Measurements from ENCODE around the gene PLOD3. TPM values are rescaled to one million over a fixed set of nuclear protein-coding genes. Genes with fewer than 3 reads are reported as not detected.

PLOD3 gene
- total RNA-seq, 2 experiments from 2014 or later: 18.8 to 19.7 TPM

GRCh38 chr7:101237206-101238067 lies 20.1 kb upstream of the PLOD3 start, which contains the start of gene CLDN15:
Gene CLDN15, minus strand, starts transcription at chr7:101237802. Its CDS starts 221 bp downstream, at chr7:101237581.
- Mint-ChIP-seq H3K4me3 (no peak within 1 kb of the TSS), H3K27ac (no peak within 1 kb of the TSS), H3K4me1 (ENCODE audit: low read depth) (peaks cover 3% of the 10 kb centered on the region), H3K9me3 (no peaks in the 10 kb centered on the region), H3K36me3 (ENCODE audit: low read depth) (peaks cover 8% of the 10 kb centered on the region), H3K27me3 (ENCODE audit: low read depth) (no peaks in the 10 kb centered on the region)
- CTCF ChIA-PET: no interaction called here
- DNase-seq: no peak
- intact Hi-C loops (cut with micrococcal nuclease): no loop called here

GRCh38 chr7:101236292-101236835 lies 19.0 kb upstream of the PLOD3 start:
- DNase-seq: no peak
- no peaks in the 10 kb centered on the region for H3K9me3 Mint-ChIP-seq
- intact Hi-C loops (cut with micrococcal nuclease): no loop called here
- no peak overlapping the region for H3K27ac Mint-ChIP-seq
- H3K36me3 Mint-ChIP-seq (ENCODE audit: low read depth): peaks cover 11% of the 10 kb centered on the region
- no peaks in the 10 kb centered on the region for H3K27me3 Mint-ChIP-seq (ENCODE audit: low read depth)
- H3K4me3 Mint-ChIP-seq: no peak overlapping the region
- CTCF ChIA-PET: no interaction called here
- no peaks in the 10 kb centered on the region for H3K4me1 Mint-ChIP-seq (ENCODE audit: low read depth)

- intact Hi-C loops (cut with micrococcal nuclease): no loop called here
- no peak overlapping the region for H3K4me3 Mint-ChIP-seq
- no peak overlapping the region for H3K27ac Mint-ChIP-seq
- CTCF ChIA-PET: interaction anchor here (1.0 to 2.2 kb wide), 3 partner anchors 8 to 55 kb away, joined by 5 to 9 read pairs (median 5); no protein-coding TSS in a partner anchor
- H3K4me1 Mint-ChIP-seq (ENCODE audit: low read depth): no peaks in the 10 kb centered on the region
- H3K36me3 Mint-ChIP-seq (ENCODE audit: low read depth): peaks cover 13% of the 10 kb centered on the region
- H3K9me3 Mint-ChIP-seq: no peaks in the 10 kb centered on the region
- no peak for DNase-seq
- no peaks in the 10 kb centered on the region for H3K27me3 Mint-ChIP-seq (ENCODE audit: low read depth)
Measured at GRCh38 chr7:101235522-101235921, 18.1 kb upstream of the PLOD3 start.

- no peak overlapping the region for H3K4me3 Mint-ChIP-seq
- no peak for DNase-seq
- H3K36me3 Mint-ChIP-seq (ENCODE audit: low read depth): peaks cover 12% of the 10 kb centered on the region
- intact Hi-C loops (cut with micrococcal nuclease): no loop called here
- H3K27ac Mint-ChIP-seq: no peak overlapping the region
- no peaks in the 10 kb centered on the region for H3K27me3 Mint-ChIP-seq (ENCODE audit: low read depth)
- H3K9me3 Mint-ChIP-seq: no peaks in the 10 kb centered on the region
- no peaks in the 10 kb centered on the region for H3K4me1 Mint-ChIP-seq (ENCODE audit: low read depth)
- CTCF ChIA-PET: interaction anchor here (0.6 to 2.2 kb wide), 5 partner anchors 9 to 1205 kb away, joined by 3 to 9 read pairs (median 5); no protein-coding TSS in a partner anchor
Measured at GRCh38 chr7:101235050-101235449, 17.7 kb upstream of the PLOD3 start.

- Mint-ChIP-seq H3K4me3 (no peak overlapping the region), H3K27me3 (ENCODE audit: low read depth) (no peaks in the 10 kb centered on the region), H3K27ac (no peak overlapping the region), H3K4me1 (ENCODE audit: low read depth) (no peaks in the 10 kb centered on the region), H3K9me3 (no peaks in the 10 kb centered on the region), H3K36me3 (ENCODE audit: low read depth) (peaks cover 11% of the 10 kb centered on the region)
- CTCF ChIA-PET: interaction anchor here (0.6 to 2.2 kb wide), 5 partner anchors 9 to 1204 kb away, joined by 3 to 9 read pairs (median 5); no protein-coding TSS in a partner anchor
- DNase-seq: no peak
- intact Hi-C loops (cut with micrococcal nuclease): no loop called here
Measured at GRCh38 chr7:101234636-101235035, 17.3 kb upstream of the PLOD3 start.

GRCh38 chr7:101233907-101234547 lies 16.6 kb upstream of the PLOD3 start:
- CTCF ChIA-PET: interaction anchor here (0.6 to 2.2 kb wide), 3 partner anchors 10 to 1204 kb away, joined by 3 to 9 read pairs (median 3); no protein-coding TSS in a partner anchor

GRCh38 chr7:101232141-101232850 lies 14.9 kb upstream of the PLOD3 start:
- CTCF ChIA-PET: no interaction called here
- H3K4me1 Mint-ChIP-seq (ENCODE audit: low read depth): no peaks in the 10 kb centered on the region
- no peaks in the 10 kb centered on the region for H3K9me3 Mint-ChIP-seq
- DNase-seq: no peak
- H3K27me3 Mint-ChIP-seq (ENCODE audit: low read depth): no peaks in the 10 kb centered on the region
- H3K36me3 Mint-ChIP-seq (ENCODE audit: low read depth): peaks cover 6% of the 10 kb centered on the region
- H3K4me3 Mint-ChIP-seq: no peak overlapping the region
- intact Hi-C loops (cut with micrococcal nuclease): no loop called here
- no peak overlapping the region for H3K27ac Mint-ChIP-seq

More at GRCh38 chr7:101233907-101234547, 16.6 kb upstream of the PLOD3 start:
- Mint-ChIP-seq H3K4me3 (no peak overlapping the region), H3K36me3 (ENCODE audit: low read depth) (peaks cover 11% of the 10 kb centered on the region), H3K27ac (no peak overlapping the region), H3K4me1 (ENCODE audit: low read depth) (no peaks in the 10 kb centered on the region), H3K27me3 (ENCODE audit: low read depth) (no peaks in the 10 kb centered on the region), H3K9me3 (no peaks in the 10 kb centered on the region)
- intact Hi-C loops (cut with micrococcal nuclease): no loop called here
- DNase-seq: no peak

GRCh38 chr7:101231644-101232043 lies 14.3 kb upstream of the PLOD3 start:
- H3K27me3 Mint-ChIP-seq (ENCODE audit: low read depth): no peaks in the 10 kb centered on the region
- DNase-seq: no peak
- H3K36me3 Mint-ChIP-seq (ENCODE audit: low read depth): peaks cover 8% of the 10 kb centered on the region
- no peak overlapping the region for H3K27ac Mint-ChIP-seq
- no peaks in the 10 kb centered on the region for H3K4me1 Mint-ChIP-seq (ENCODE audit: low read depth)
- CTCF ChIA-PET: no interaction called here
- no peaks in the 10 kb centered on the region for H3K9me3 Mint-ChIP-seq
- intact Hi-C loops (cut with micrococcal nuclease): no loop called here
- H3K4me3 Mint-ChIP-seq: no peak overlapping the region

GRCh38 chr7:101226721-101227120 lies 9.3 kb upstream of the PLOD3 start:
- Mint-ChIP-seq H3K4me1 (ENCODE audit: low read depth) (peaks cover under 1% of the 10 kb centered on the region), H3K9me3 (no peaks in the 10 kb centered on the region), H3K4me3 (no peak overlapping the region), H3K36me3 (ENCODE audit: low read depth) (peaks cover 17% of the 10 kb centered on the region), H3K27ac (no peak overlapping the region), H3K27me3 (ENCODE audit: low read depth) (no peaks in the 10 kb centered on the region)
- CTCF ChIA-PET: interaction anchor here (0.8 to 1.1 kb wide), 2 partner anchors 34 to 83 kb away, joined by 3 to 5 read pairs; no protein-coding TSS in a partner anchor
- intact Hi-C loops (cut with micrococcal nuclease): no loop called here
- no peak for DNase-seq

GRCh38 chr7:101225650-101226049 lies 8.3 kb upstream of the PLOD3 start:
- Mint-ChIP-seq H3K4me3 (no peak overlapping the region), H3K9me3 (no peaks in the 10 kb centered on the region), H3K27me3 (ENCODE audit: low read depth) (no peaks in the 10 kb centered on the region), H3K36me3 (ENCODE audit: low read depth) (peaks cover 14% of the 10 kb centered on the region), H3K27ac (no peak overlapping the region), H3K4me1 (ENCODE audit: low read depth) (peaks cover 7% of the 10 kb centered on the region)
- CTCF ChIA-PET: interaction anchor here (0.6 kb wide), 1 partner anchor 89 kb away, joined by 3 read pairs; no protein-coding TSS in a partner anchor
- intact Hi-C loops (cut with micrococcal nuclease): no loop called here
- DNase-seq: no peak

- Mint-ChIP-seq H3K36me3 (ENCODE audit: low read depth) (peaks cover 11% of the 10 kb centered on the region), H3K4me1 (ENCODE audit: low read depth) (peaks cover 20% of the 10 kb centered on the region), H3K9me3 (no peaks in the 10 kb centered on the region), H3K4me3 (no peak overlapping the region), H3K27ac (no peak overlapping the region), H3K27me3 (ENCODE audit: low read depth) (no peaks in the 10 kb centered on the region)
- CTCF ChIA-PET: no interaction called here
- DNase-seq: no peak
- intact Hi-C loops (cut with micrococcal nuclease): no loop called here
Measured at GRCh38 chr7:101223528-101223927, 6.1 kb upstream of the PLOD3 start.
